Progenitor cell of endocrine pancreas (in vitro differentiated cells): Measurements from ENCODE around the gene AP2B1. TPM values are rescaled to one million over a fixed set of nuclear protein-coding genes. Genes with fewer than 3 reads are reported as not detected.

Experiments used
- DNase-seq: peaks from one replicate; pipeline ENCODE4 v3.0.0; 2021; ENCODE audit warnings: low spot score; ENCODE audit not compliant: unreplicated experiment
- H3K27ac Mint-ChIP-seq: 2 replicates; pipeline ENCODE4 v1.8.0; 2021; ENCODE audit warnings: mild to moderate bottlenecking, moderate library complexity, mixed read lengths
- H3K27me3 Mint-ChIP-seq: 2 replicates; pipeline ENCODE4 v1.8.0; 2021; ENCODE audit warnings: mixed read lengths
- H3K36me3 Mint-ChIP-seq: 2 replicates; pipeline ENCODE4 v1.8.0; 2022; ENCODE audit warnings: mixed read lengths; ENCODE audit not compliant: insufficient read depth
- H3K4me1 Mint-ChIP-seq: 2 replicates; pipeline ENCODE4 v1.8.0; 2021; ENCODE audit warnings: low read depth, mixed read lengths
- H3K4me3 Mint-ChIP-seq: 2 replicates; pipeline ENCODE4 v1.8.0; 2021; ENCODE audit warnings: low read depth, mild to moderate bottlenecking, moderate library complexity, mixed read lengths
- H3K9me3 Mint-ChIP-seq: 2 replicates; pipeline ENCODE4 v1.8.0; 2021; ENCODE audit warnings: low read depth, mixed read lengths
- total RNA-seq: library from RNA; stranded (reverse); gene quantifications from 2 replicates; pipeline ENCODE4 v1.2.1, GENCODE V29; 2021
- TF ChIP-seq, protein P1 (sequence below): fragments of 200-600 bp; sonication (generic); IDR thresholded peaks from one replicate; pipeline ENCODE4 v1.5.0; 2021; ENCODE audit warnings: antibody characterized with exemption, mild to moderate bottlenecking; ENCODE audit not compliant: unreplicated experiment

The AP2B1 gene
- total RNA-seq, 1 donor from 2014 or later, result 194 TPM

DNA sequence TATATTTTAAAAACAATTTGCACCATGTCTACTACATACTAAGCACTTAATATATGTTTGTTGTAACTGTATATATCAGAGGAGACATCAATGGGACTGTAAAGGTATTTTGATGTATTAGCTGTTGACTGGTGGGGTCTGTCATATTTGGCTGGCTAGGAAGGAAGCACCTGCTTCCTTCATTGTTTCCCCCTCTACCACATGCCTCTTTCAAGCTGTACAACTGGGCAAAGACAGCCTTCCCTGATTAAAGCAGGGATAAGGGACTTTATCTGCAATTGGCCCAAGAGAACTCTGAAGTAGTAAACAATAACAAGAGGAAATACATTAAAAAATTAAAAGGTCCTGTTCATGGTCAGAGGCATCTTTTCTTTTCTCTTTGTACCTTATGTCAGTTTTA is 44.1 kb upstream of the AP2B1 start:
- no peak overlapping the region for H3K27ac Mint-ChIP-seq
- DNase-seq, result no peak
- TF ChIP-seq, protein P1, sequence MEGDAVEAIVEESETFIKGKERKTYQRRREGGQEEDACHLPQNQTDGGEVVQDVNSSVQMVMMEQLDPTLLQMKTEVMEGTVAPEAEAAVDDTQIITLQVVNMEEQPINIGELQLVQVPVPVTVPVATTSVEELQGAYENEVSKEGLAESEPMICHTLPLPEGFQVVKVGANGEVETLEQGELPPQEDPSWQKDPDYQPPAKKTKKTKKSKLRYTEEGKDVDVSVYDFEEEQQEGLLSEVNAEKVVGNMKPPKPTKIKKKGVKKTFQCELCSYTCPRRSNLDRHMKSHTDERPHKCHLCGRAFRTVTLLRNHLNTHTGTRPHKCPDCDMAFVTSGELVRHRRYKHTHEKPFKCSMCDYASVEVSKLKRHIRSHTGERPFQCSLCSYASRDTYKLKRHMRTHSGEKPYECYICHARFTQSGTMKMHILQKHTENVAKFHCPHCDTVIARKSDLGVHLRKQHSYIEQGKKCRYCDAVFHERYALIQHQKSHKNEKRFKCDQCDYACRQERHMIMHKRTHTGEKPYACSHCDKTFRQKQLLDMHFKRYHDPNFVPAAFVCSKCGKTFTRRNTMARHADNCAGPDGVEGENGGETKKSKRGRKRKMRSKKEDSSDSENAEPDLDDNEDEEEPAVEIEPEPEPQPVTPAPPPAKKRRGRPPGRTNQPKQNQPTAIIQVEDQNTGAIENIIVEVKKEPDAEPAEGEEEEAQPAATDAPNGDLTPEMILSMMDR, result no peak
- H3K36me3 Mint-ChIP-seq, result no peaks in the 10 kb centered on the region
- no peak overlapping the region for H3K4me3 Mint-ChIP-seq
- H3K9me3 Mint-ChIP-seq, result no peaks in the 10 kb centered on the region
- H3K27me3 Mint-ChIP-seq, result peaks cover 33% of the 10 kb centered on the region
- H3K4me1 Mint-ChIP-seq, result no peaks in the 10 kb centered on the region

DNA sequence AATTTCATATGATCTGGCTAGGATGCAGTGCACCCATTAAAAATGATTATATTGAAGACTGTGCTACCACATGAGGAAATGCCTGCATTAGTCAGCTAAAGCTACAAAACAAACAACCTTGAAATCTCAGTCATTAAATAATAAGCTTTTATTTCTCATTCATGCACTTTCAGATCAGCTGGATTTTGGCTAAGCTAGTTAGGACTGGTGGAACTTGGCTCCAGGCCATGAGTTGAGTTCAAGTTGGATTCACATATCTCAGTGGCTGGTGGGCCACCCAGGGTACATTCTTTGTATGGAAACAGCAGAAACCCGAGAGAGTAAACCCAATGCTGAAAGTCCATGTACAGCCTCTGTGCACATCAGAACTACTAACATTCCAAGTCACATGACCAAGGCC is 43.3 kb upstream of the AP2B1 start:
- Mint-ChIP-seq H3K4me1 (no peaks in the 10 kb centered on the region), H3K27me3 (peaks cover 38% of the 10 kb centered on the region), H3K4me3 (no peak overlapping the region), H3K27ac (no peak overlapping the region), H3K9me3 (no peaks in the 10 kb centered on the region), H3K36me3 (no peaks in the 10 kb centered on the region)
- TF ChIP-seq, protein P1, result no peak
- no peak for DNase-seq

GRCh38 chr17:35545150-35545549 is 42.0 kb upstream of the AP2B1 start:
- H3K36me3 Mint-ChIP-seq, result no peaks in the 10 kb centered on the region
- TF ChIP-seq, protein P1, result no peak
- no peak for DNase-seq
- no peaks in the 10 kb centered on the region for H3K9me3 Mint-ChIP-seq
- no peaks in the 10 kb centered on the region for H3K4me1 Mint-ChIP-seq
- no peak overlapping the region for H3K27ac Mint-ChIP-seq
- peaks cover 43% of the 10 kb centered on the region for H3K27me3 Mint-ChIP-seq
- no peak overlapping the region for H3K4me3 Mint-ChIP-seq

GRCh38 chr17:35546487-35546886 is 40.6 kb upstream of the AP2B1 start:
- H3K27ac Mint-ChIP-seq, result no peak overlapping the region
- H3K27me3 Mint-ChIP-seq, result peaks cover 41% of the 10 kb centered on the region
- TF ChIP-seq, protein P1, result no peak
- H3K36me3 Mint-ChIP-seq, result no peaks in the 10 kb centered on the region
- H3K4me3 Mint-ChIP-seq, result no peak overlapping the region
- no peaks in the 10 kb centered on the region for H3K4me1 Mint-ChIP-seq
- DNase-seq, result no peak
- no peaks in the 10 kb centered on the region for H3K9me3 Mint-ChIP-seq

DNA sequence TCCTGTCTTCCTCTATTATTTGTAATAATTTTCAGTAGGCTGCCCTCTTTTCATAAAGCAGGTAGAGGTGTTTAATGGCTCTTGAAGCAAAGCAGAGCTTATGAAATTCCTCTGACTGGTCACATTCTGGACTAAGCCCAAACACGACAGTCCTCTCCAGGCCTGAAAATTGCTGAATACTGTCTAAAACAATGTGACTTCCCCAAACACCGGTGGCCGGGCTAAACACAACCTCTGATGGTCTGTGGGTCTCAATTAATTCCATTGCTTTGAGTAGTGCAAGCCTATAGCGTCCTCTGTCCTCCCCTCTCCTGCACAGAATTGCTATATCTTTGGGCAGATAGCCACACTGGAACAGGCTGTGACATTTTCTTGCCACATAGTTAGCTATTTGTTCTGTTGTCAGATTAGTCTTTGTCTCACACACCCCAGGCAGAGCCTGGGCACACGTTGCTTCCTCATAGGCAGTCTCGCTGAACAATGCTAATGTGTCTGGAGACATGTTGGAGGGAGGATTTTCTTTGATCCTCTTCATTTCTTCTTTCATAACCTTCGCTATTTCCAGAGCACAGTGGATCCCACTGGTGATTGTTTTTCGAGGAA is 38.8 kb upstream of the AP2B1 start:
- H3K27me3 Mint-ChIP-seq, result peaks cover 47% of the 10 kb centered on the region
- H3K4me1 Mint-ChIP-seq, result no peaks in the 10 kb centered on the region
- DNase-seq, result no peak
- no peak overlapping the region for H3K27ac Mint-ChIP-seq
- H3K36me3 Mint-ChIP-seq, result no peaks in the 10 kb centered on the region
- no peaks in the 10 kb centered on the region for H3K9me3 Mint-ChIP-seq
- TF ChIP-seq, protein P1, result no peak
- no peak overlapping the region for H3K4me3 Mint-ChIP-seq
